HUES6 (cell line): ENCODE data around the gene CD2AP.
"Not testable (repeated sequence)": the region's sequence is repeated elsewhere in the genome, so short reads cannot be mapped to it uniquely, and the experiment has no call there.

ENCODE experiments used
- H3K27ac ChIP-seq: 2 replicates; pipeline ENCODE4 v1.7.0; 2013; ENCODE audit warnings: low read depth, mild to moderate bottlenecking, low read length, inconsistent platforms
- H3K27me3 ChIP-seq: 2 replicates; pipeline ENCODE4 v1.6.1; 2013; ENCODE audit warnings: low read length; ENCODE audit not compliant: control insufficient read depth, insufficient read depth
- H3K36me3 ChIP-seq: 2 replicates; pipeline ENCODE4 v1.6.1; 2013; ENCODE audit warnings: low read length; ENCODE audit not compliant: control insufficient read depth, insufficient read depth
- H3K4me1 ChIP-seq: 2 replicates; pipeline ENCODE4 v1.6.1; 2013; ENCODE audit warnings: low read length; ENCODE audit not compliant: control insufficient read depth, insufficient read depth
- H3K4me3 ChIP-seq: 2 replicates; pipeline ENCODE4 v1.5.1; 2013; ENCODE audit warnings: low read depth, low read length
- H3K9ac ChIP-seq: one replicate; pipeline ENCODE4 v1.6.1; 2013; ENCODE audit warnings: mild to moderate bottlenecking, low read length
- H3K9me3 ChIP-seq: 2 replicates; pipeline ENCODE4 v1.6.1; 2013; ENCODE audit warnings: low read depth, low read length; ENCODE audit not compliant: control insufficient read depth, insufficient read depth

CD2AP gene

GRCh38 chr6:47471911-47472310 is 5.7 kb upstream of the CD2AP start:
- Histone ChIP-seq H3K9me3 (no peaks in the 10 kb centered on the region), H3K4me3 (no peak overlapping the region), H3K36me3 (no peaks in the 10 kb centered on the region), H3K27ac (no peak overlapping the region), H3K9ac (no peak overlapping the region), H3K4me1 (peaks cover 17% of the 10 kb centered on the region), H3K27me3 (no peaks in the 10 kb centered on the region)

- peaks cover 17% of the 10 kb centered on the region for H3K4me1 ChIP-seq
- H3K4me3 ChIP-seq: no peak overlapping the region
- H3K27me3 ChIP-seq: no peaks in the 10 kb centered on the region
- H3K9me3 ChIP-seq: no peaks in the 10 kb centered on the region
- no peak overlapping the region for H3K27ac ChIP-seq
- H3K36me3 ChIP-seq: no peaks in the 10 kb centered on the region
- H3K9ac ChIP-seq: no peak overlapping the region
Measured at GRCh38 chr6:47473791-47474346, 3.7 kb upstream of the CD2AP start.

GRCh38 chr6:47475319-47475816 is 2.2 kb upstream of the CD2AP start:
- Histone ChIP-seq H3K4me1 (peaks cover 23% of the 10 kb centered on the region), H3K27me3 (no peaks in the 10 kb centered on the region), H3K36me3 (no peaks in the 10 kb centered on the region), H3K9me3 (no peaks in the 10 kb centered on the region), H3K9ac (no peak overlapping the region), H3K4me3 (no peak overlapping the region), H3K27ac (no peak overlapping the region)

GRCh38 chr6:47476781-47477496 is 650 bp upstream of the CD2AP start:
- Histone ChIP-seq H3K36me3 (no peaks in the 10 kb centered on the region), H3K9me3 (no peaks in the 10 kb centered on the region)

GRCh38 chr6:47478233-47479139 is 897 bp downstream of the CD2AP start:
- Histone ChIP-seq H3K4me1 (peaks cover 44% of the 10 kb centered on the region), H3K9me3 (no peaks in the 10 kb centered on the region), H3K4me3 (peak overlapping the region; percentile 98), H3K27ac (peak overlapping the region; percentile 99), H3K9ac (peak overlapping the region; percentile 97), H3K27me3 (no peaks in the 10 kb centered on the region), H3K36me3 (no peaks in the 10 kb centered on the region)

More at GRCh38 chr6:47476781-47477496, 650 bp upstream of the CD2AP start:
- Histone ChIP-seq H3K9ac (peak overlapping the region; percentile 97), H3K27ac (peak overlapping the region; percentile 99), H3K4me3 (peak overlapping the region; percentile 98), H3K27me3 (no peaks in the 10 kb centered on the region), H3K4me1 (peaks cover 36% of the 10 kb centered on the region)

- H3K4me1 ChIP-seq: peaks cover 44% of the 10 kb centered on the region
Measured at GRCh38 chr6:47479140-47479508, 1.5 kb downstream of the CD2AP start.

GRCh38 chr6:47479874-47480273 is 2.3 kb downstream of the CD2AP start:
- peak overlapping the region; percentile 98 for H3K4me3 ChIP-seq
- H3K4me1 ChIP-seq: peaks cover 49% of the 10 kb centered on the region
- H3K27me3 ChIP-seq: no peaks in the 10 kb centered on the region
- no peak overlapping the region for H3K9ac ChIP-seq
- no peak overlapping the region for H3K27ac ChIP-seq
- no peaks in the 10 kb centered on the region for H3K36me3 ChIP-seq
- H3K9me3 ChIP-seq: no peaks in the 10 kb centered on the region

More at GRCh38 chr6:47479140-47479508, 1.5 kb downstream of the CD2AP start:
- peak overlapping the region; percentile 98 for H3K4me3 ChIP-seq
- H3K27me3 ChIP-seq: no peaks in the 10 kb centered on the region
- no peaks in the 10 kb centered on the region for H3K36me3 ChIP-seq
- H3K27ac ChIP-seq: peak overlapping the region; percentile 99
- peak overlapping the region; percentile 97 for H3K9ac ChIP-seq
- no peaks in the 10 kb centered on the region for H3K9me3 ChIP-seq

- not testable (repeated sequence) for H3K9me3 ChIP-seq, H3K27ac ChIP-seq, H3K36me3 ChIP-seq, H3K27me3 ChIP-seq, H3K9ac ChIP-seq
- Histone ChIP-seq H3K4me1 (peaks cover 55% of the 10 kb centered on the region), H3K4me3 (0 out of 2 replicates have a peak overlapping the region, but pooled peaks have one; percentile 20)
Measured at GRCh38 chr6:47481213-47481612, 3.6 kb downstream of the CD2AP start.

- H3K4me1 ChIP-seq: peaks cover 54% of the 10 kb centered on the region
- no peak overlapping the region for H3K4me3 ChIP-seq
- H3K9me3 ChIP-seq: no peaks in the 10 kb centered on the region
- no peaks in the 10 kb centered on the region for H3K27me3 ChIP-seq
- no peak overlapping the region for H3K9ac ChIP-seq
- H3K27ac ChIP-seq: no peak overlapping the region
- 0 out of 2 replicates have a peak, but pooled peaks cover 3% of the 10 kb centered on the region for H3K36me3 ChIP-seq
Measured at GRCh38 chr6:47481806-47482205, 4.2 kb downstream of the CD2AP start.

- peaks cover 54% of the 10 kb centered on the region for H3K4me1 ChIP-seq
- H3K27ac ChIP-seq: no peak overlapping the region
- H3K9ac ChIP-seq: no peak overlapping the region
- 0 out of 2 replicates have a peak, but pooled peaks cover 3% of the 10 kb centered on the region for H3K36me3 ChIP-seq
- no peaks in the 10 kb centered on the region for H3K27me3 ChIP-seq
- peak overlapping the region; percentile 28; the same call in 1 of the 2 replicates for H3K4me3 ChIP-seq
- H3K9me3 ChIP-seq: no peaks in the 10 kb centered on the region
Measured at GRCh38 chr6:47483516-47483852, 5.9 kb downstream of the CD2AP start.
